B cell (primary cell): Measurements from ENCODE around the gene BAIAP2L1. TPM values are rescaled to one million over a fixed set of nuclear protein-coding genes. Genes with fewer than 3 reads are reported as not detected.

ENCODE experiments used
- ATAC-seq: fragments of 200-7000 bp; cut with Tn5 transposase; one replicate; pipeline ENCODE4 v1.10.0; 2021; ENCODE audit warnings: low read depth, mild to moderate bottlenecking, moderate number of reproducible peaks, moderate library complexity
- CTCF ChIA-PET: fragments of 350-600 bp; sonication (Branson Sonifier 250); formaldehyde crosslinking; loops from one replicate; lab custom pipeline; 2021; ENCODE audit warnings: antibody characterized with exemption, inconsistent platforms; lab: Charles Lee
- POLR2A ChIA-PET: fragments of 350-600 bp; sonication (Branson Sonifier 250); formaldehyde crosslinking; loops from one replicate; lab custom pipeline; 2021; ENCODE audit warnings: antibody characterized with exemption; lab: Charles Lee
- DNase-seq: peaks from one replicate; pipeline ENCODE4 v3.0.0; 2013
- H2AFZ ChIP-seq: 2 replicates; pipeline ENCODE4 v1.6.1; 2012; ENCODE audit warnings: mild to moderate bottlenecking, low read depth, low read length; ENCODE audit not compliant: insufficient read depth, poor library complexity, severe bottlenecking
- H3K27ac ChIP-seq, 2 donors: 1 replicate in 1 of 2; 2 replicates in 1 of 2; pipeline ENCODE4 v1.5.1; 2012 to 2013; ENCODE audit warnings: low read length in 2 of 2, mild to moderate bottlenecking in 2 of 2, moderate library complexity in 1 of 2
- H3K27me3 ChIP-seq, 4 experiments: fragments of 200-600 bp in 1 of 4; sonication (generic) in 1 of 4; replicated peaks in 1 of 4; 1 replicate in 2 of 4; 2 replicates in 2 of 4; pipeline versions ENCODE4 v1.6.1 to v1.7.0; 2013 to 2016; ENCODE audit warnings: low read length in 3 of 4, mild to moderate bottlenecking in 2 of 4, mixed read lengths in 1 of 4, moderate library complexity in 1 of 4; ENCODE audit not compliant: insufficient read depth in 4 of 4, control insufficient read depth in 3 of 4; ENCODE audit errors: control extremely low read depth in 1 of 4
- H3K36me3 ChIP-seq, 2 experiments: replicated peaks in 1 of 2; 1 replicate in 1 of 2; 2 replicates in 1 of 2; pipeline versions ENCODE4 v1.6.1 to v1.7.1; 2013; ENCODE audit warnings: low read length in 1 of 2; ENCODE audit not compliant: insufficient read depth in 2 of 2, control insufficient read depth in 1 of 2; ENCODE audit errors: control extremely low read depth in 1 of 2, extremely low read depth in 1 of 2
- H3K4me1 ChIP-seq, 2 donors: fragments of 200-600 bp in 1 of 2; sonication (generic) in 1 of 2; 1 replicate in 1 of 2; 2 replicates in 1 of 2; pipeline versions ENCODE4 v1.5.1 to v1.6.1; 2013 to 2017; ENCODE audit warnings: low read length in 2 of 2; ENCODE audit not compliant: control insufficient read depth in 2 of 2, insufficient read depth in 2 of 2
- H3K4me2 ChIP-seq: replicated peaks from 2 replicates; pipeline ENCODE3; 2012; ENCODE audit warnings: mild to moderate bottlenecking, low read depth, low read length; ENCODE audit not compliant: poor library complexity, severe bottlenecking
- H3K4me3 ChIP-seq, 5 experiments: fragments of 200-600 bp in 1 of 5; sonication (generic) in 1 of 5; 1 replicate in 3 of 5; 2 replicates in 2 of 5; pipeline versions ENCODE4 v1.5.1 to v1.7.0; 2011 to 2016; ENCODE audit warnings: low read length in 4 of 5, mild to moderate bottlenecking in 4 of 5, low read depth in 2 of 5, control low read depth in 1 of 5, moderate library complexity in 1 of 5; ENCODE audit not compliant: insufficient read depth in 1 of 5; ENCODE audit errors: control extremely low read depth in 1 of 5, extremely low read depth in 1 of 5
- H3K79me2 ChIP-seq: fragments of 200-600 bp; sonication (generic); one replicate; pipeline ENCODE4 v1.6.0; 2016; ENCODE audit warnings: low read length; ENCODE audit not compliant: control insufficient read depth, insufficient read depth
- H3K9ac ChIP-seq: fragments of 200-600 bp; sonication (generic); 2 replicates; pipeline ENCODE4 v1.6.1; 2017; ENCODE audit warnings: mild to moderate bottlenecking, low read length, moderate library complexity
- H3K9me3 ChIP-seq, 3 donors: one replicate each; pipeline versions ENCODE4 v1.6.1 to v1.7.1; 2013; ENCODE audit warnings: low read length in 2 of 3; ENCODE audit not compliant: control insufficient read depth in 2 of 3, insufficient read depth in 1 of 3; ENCODE audit errors: control extremely low read depth in 1 of 3
- H4K20me1 ChIP-seq: 2 replicates; pipeline ENCODE4 v1.6.0; 2012; ENCODE audit warnings: mild to moderate bottlenecking, low read length; ENCODE audit not compliant: insufficient read depth, control insufficient read depth, poor library complexity, severe bottlenecking
- H3K27ac Mint-ChIP-seq: one replicate; pipeline ENCODE4 v1.8.0; 2021; ENCODE audit warnings: mixed read lengths
- H3K27me3 Mint-ChIP-seq: one replicate; pipeline ENCODE4 v1.8.0; 2021; ENCODE audit warnings: mixed read lengths
- H3K4me1 Mint-ChIP-seq: one replicate; pipeline ENCODE4 v1.8.0; 2021; ENCODE audit warnings: mixed read lengths
- H3K4me3 Mint-ChIP-seq: one replicate; pipeline ENCODE4 v1.8.0; 2021; ENCODE audit warnings: mixed read lengths
- H3K9me3 Mint-ChIP-seq: one replicate; pipeline ENCODE4 v1.8.0; 2022; ENCODE audit warnings: mixed read lengths; ENCODE audit not compliant: insufficient read depth
- EZH2 ChIP-seq: IDR thresholded peaks from 2 replicates; pipeline ENCODE4 v1.6.1; 2012; ENCODE audit warnings: borderline replicate concordance, low read depth, mild to moderate bottlenecking, moderate library complexity, low read length; ENCODE audit not compliant: insufficient read depth, poor library complexity, severe bottlenecking
- WGBS: methylation state at CpG from one replicate; pipeline ENCODE4 v1.1.5; 2013; ENCODE audit warnings: missing lambda C conversion rate; ENCODE audit not compliant: insufficient coverage; 5-methylcytosine and 5-hydroxymethylcytosine counted together
- intact Hi-C: fragments of 100-400 bp; cut with micrococcal nuclease; formaldehyde crosslinking; loops from one replicate; pipeline ENCODE4 v1.10.0; 2022
- polyA plus RNA-seq: library from polyadenylated mRNA; depleted of rRNA; stranded (reverse); fragments of >200 nt; gene quantifications from 2 replicates; pipeline ENCODE4 v1.2.3, GENCODE V29; 2012
- total RNA-seq, 2 donors: library from RNA; stranded (reverse); fragments of 120-200 nt in 1 of 2; gene quantifications; 1 replicate in 1 of 2; 2 replicates in 1 of 2; pipeline versions ENCODE4 v1.2.3 to v1.2.4, GENCODE V29; 2013 to 2022
- TF ChIP-seq, protein P1 (sequence below): fragments of 200-600 bp; IDR thresholded peaks from one replicate; pipeline ENCODE4 v1.8.0; 2022; ENCODE audit warnings: antibody characterized with exemption, mild to moderate bottlenecking

The BAIAP2L1 gene
- total and polyA plus RNA-seq, 2 donors (not counting 1 experiment from before 2014, with no cell fraction given) = 1.5 to 3.7 TPM

GRCh38 chr7:98352621-98353020, 48.3 kb downstream of the BAIAP2L1 start:
- Mint-ChIP-seq H3K4me3 (no peak overlapping the region), H3K27me3 (no peaks in the 10 kb centered on the region), H3K27ac (no peak overlapping the region), H3K4me1 (no peaks in the 10 kb centered on the region), H3K9me3 (no peaks in the 10 kb centered on the region)
- DNase-seq (no peak), ATAC-seq (no peak)
- Histone ChIP-seq H3K4me1 (no peaks in the 10 kb centered on the region), H3K27me3 (peaks cover 0 to 9% (median 0%) of the 10 kb centered on the region in 4 experiments), H4K20me1 (no peaks in the 10 kb centered on the region), H3K9ac (no peak overlapping the region), H3K36me3 (no peaks in the 10 kb centered on the region), H3K4me3 (no peak overlapping the region), H3K79me2 (no peaks in the 10 kb centered on the region), H3K9me3 (peaks cover 0 to 10% (median 0%) of the 10 kb centered on the region in 3 donors), H2AFZ (no peak overlapping the region), H3K4me2 (no peak overlapping the region), H3K27ac (no peak overlapping the region)
- TF ChIP-seq EZH2 = no peak
- TF ChIP-seq, protein P1, sequence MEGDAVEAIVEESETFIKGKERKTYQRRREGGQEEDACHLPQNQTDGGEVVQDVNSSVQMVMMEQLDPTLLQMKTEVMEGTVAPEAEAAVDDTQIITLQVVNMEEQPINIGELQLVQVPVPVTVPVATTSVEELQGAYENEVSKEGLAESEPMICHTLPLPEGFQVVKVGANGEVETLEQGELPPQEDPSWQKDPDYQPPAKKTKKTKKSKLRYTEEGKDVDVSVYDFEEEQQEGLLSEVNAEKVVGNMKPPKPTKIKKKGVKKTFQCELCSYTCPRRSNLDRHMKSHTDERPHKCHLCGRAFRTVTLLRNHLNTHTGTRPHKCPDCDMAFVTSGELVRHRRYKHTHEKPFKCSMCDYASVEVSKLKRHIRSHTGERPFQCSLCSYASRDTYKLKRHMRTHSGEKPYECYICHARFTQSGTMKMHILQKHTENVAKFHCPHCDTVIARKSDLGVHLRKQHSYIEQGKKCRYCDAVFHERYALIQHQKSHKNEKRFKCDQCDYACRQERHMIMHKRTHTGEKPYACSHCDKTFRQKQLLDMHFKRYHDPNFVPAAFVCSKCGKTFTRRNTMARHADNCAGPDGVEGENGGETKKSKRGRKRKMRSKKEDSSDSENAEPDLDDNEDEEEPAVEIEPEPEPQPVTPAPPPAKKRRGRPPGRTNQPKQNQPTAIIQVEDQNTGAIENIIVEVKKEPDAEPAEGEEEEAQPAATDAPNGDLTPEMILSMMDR = no peak
- intact Hi-C loops = no loop called here
- ChIA-PET CTCF (no interaction called here), POLR2A (no interaction called here)
- WGBS = 88% methylated on average over 2 of the region's 4 CpGs

DNA sequence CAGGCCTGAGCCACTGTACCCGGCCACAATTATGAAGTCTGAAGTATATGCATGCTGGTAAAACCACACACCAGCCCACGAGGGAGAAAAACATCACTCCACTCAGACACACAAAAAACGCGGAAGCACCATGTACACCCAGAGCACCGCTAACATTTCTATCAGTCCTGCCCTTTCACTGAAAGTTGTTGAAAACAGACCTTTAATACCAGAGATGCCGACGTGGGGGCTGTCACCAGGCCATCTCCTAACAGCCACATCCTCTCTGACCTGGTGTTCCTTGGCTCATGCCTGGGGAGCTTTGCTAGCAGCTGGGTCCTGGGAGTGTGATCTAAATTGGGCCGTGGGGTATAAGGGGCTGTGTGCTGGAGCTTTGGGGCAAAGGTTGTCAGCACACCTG, 49.8 kb downstream of the BAIAP2L1 start:
- H3K9me3 Mint-ChIP-seq = no peaks in the 10 kb centered on the region
- H3K9ac ChIP-seq = no peak overlapping the region
- H2AFZ ChIP-seq = no peak overlapping the region
- 97% methylated on average over 5 of the region's 8 CpGs for WGBS
- H3K4me3 Mint-ChIP-seq = no peak overlapping the region
- no peaks in the 10 kb centered on the region for H4K20me1 ChIP-seq
- H3K79me2 ChIP-seq = no peaks in the 10 kb centered on the region
- H3K4me3 ChIP-seq = no peak overlapping the region
- no peak overlapping the region for H3K27ac ChIP-seq
- peaks cover 0 to 9% (median 0%) of the 10 kb centered on the region in 4 experiments for H3K27me3 ChIP-seq
- TF ChIP-seq, protein P1 = no peak
- no peak for TF ChIP-seq EZH2
- no peaks in the 10 kb centered on the region for H3K4me1 ChIP-seq
- H3K4me2 ChIP-seq = no peak overlapping the region
- ChIA-PET CTCF (no interaction called here), POLR2A (no interaction called here)
- ATAC-seq (no peak), DNase-seq (no peak)
- no peaks in the 10 kb centered on the region for H3K4me1 Mint-ChIP-seq
- no peak overlapping the region for H3K27ac Mint-ChIP-seq
- H3K27me3 Mint-ChIP-seq = peaks cover 5% of the 10 kb centered on the region
- H3K9me3 ChIP-seq = peaks cover 0 to 10% (median 0%) of the 10 kb centered on the region in 3 donors
- intact Hi-C loops = no loop called here
- H3K36me3 ChIP-seq = no peaks in the 10 kb centered on the region
